ENCODE results near the gene SLCO3A1.

Gene SLCO3A1

GRCh38 chr15:92076541-92076940 lies 223.0 kb downstream of the SLCO3A1 start:
- no peak for DNase-seq

- peak; percentile 58 for DNase-seq
Observed at GRCh38 chr15:92077353-92078085, 224.0 kb downstream of the SLCO3A1 start.

GRCh38 chr15:92078270-92078669 lies 224.8 kb downstream of the SLCO3A1 start:
- DNase-seq, result no peak

GRCh38 chr15:92079047-92079446 lies 225.5 kb downstream of the SLCO3A1 start:
- DNase-seq, result no peak

GRCh38 chr15:92079647-92080255 lies 226.2 kb downstream of the SLCO3A1 start:
- no peak for DNase-seq

- DNase-seq, result no peak
Observed at GRCh38 chr15:92082006-92082843, 228.7 kb downstream of the SLCO3A1 start.

GRCh38 chr15:92083190-92083589 lies 229.7 kb downstream of the SLCO3A1 start:
- DNase-seq, result no peak

- DNase-seq, result no peak
Observed at GRCh38 chr15:92087211-92087610, 233.7 kb downstream of the SLCO3A1 start.

GRCh38 chr15:92091155-92091734 lies 237.7 kb downstream of the SLCO3A1 start:
- DNase-seq, result peak; percentile 22

GRCh38 chr15:92092289-92093105 lies 239.0 kb downstream of the SLCO3A1 start:
- DNase-seq, result no peak

GRCh38 chr15:92095693-92096092 lies 242.2 kb downstream of the SLCO3A1 start:
- no peak for DNase-seq

GRCh38 chr15:92097474-92098178 lies 244.1 kb downstream of the SLCO3A1 start:
- peak; percentile 24 for DNase-seq

- no peak for DNase-seq
Observed at GRCh38 chr15:92098869-92099268, 245.4 kb downstream of the SLCO3A1 start.

GRCh38 chr15:92100301-92100700 lies 246.8 kb downstream of the SLCO3A1 start:
- no peak for DNase-seq

- no peak for DNase-seq
Observed at GRCh38 chr15:92100751-92101150, 247.2 kb downstream of the SLCO3A1 start.

GRCh38 chr15:92101708-92102394 lies 248.3 kb downstream of the SLCO3A1 start:
- no peak for DNase-seq

- no peak for DNase-seq
Observed at GRCh38 chr15:92102395-92102755, 248.9 kb downstream of the SLCO3A1 start.

GRCh38 chr15:92104072-92104471 lies 250.6 kb downstream of the SLCO3A1 start:
- DNase-seq, result no peak

- no peak for DNase-seq
Observed at GRCh38 chr15:92105611-92106010, 252.1 kb downstream of the SLCO3A1 start.

- DNase-seq, result no peak
Observed at GRCh38 chr15:92107510-92107909, 254.0 kb downstream of the SLCO3A1 start.

GRCh38 chr15:92109191-92109873 lies 255.8 kb downstream of the SLCO3A1 start:
- peak; percentile 18 for DNase-seq

All from NCI-H2107 (cell line).